ENCODE data around the gene ADH1B.

- TF ChIP-seq CTCF (IDR thresholded peaks at IDR 0.05 in 8 of 11, conservative IDR thresholded peaks at IDR 0.05 in 3 of 11) (no peak), POLR2AphosphoS5 (IDR thresholded peaks at IDR 0.05) (no peak), POLR2A (IDR thresholded peaks at IDR 0.05) (no peak)
Measured at GRCh38 chr4:99339172-99339571, 18.0 kb upstream of the ADH1B start.

Data from spleen (tissue), 7 donors.